Adrenal gland (tissue), 12 donors: Measurements from ENCODE around the gene CNTNAP2. TPM values are rescaled to one million over a fixed set of nuclear protein-coding genes. Genes with fewer than 3 reads are reported as not detected.

ENCODE experiments used
- DNase-seq, 7 donors: peaks; one replicate each; pipeline ENCODE4 v3.0.0-alpha.2; 2019 to 2020
- H3K27ac ChIP-seq, 5 donors: fragments of 200-600 bp; sonication (generic) in 4 of 5; 1 replicate in 3 of 5; 2 replicates in 2 of 5; pipeline versions ENCODE4 v1.5.1 to v1.8.0; 2016 to 2020; ENCODE audit warnings: mild to moderate bottlenecking in 1 of 5
- H3K27me3 ChIP-seq: fragments of 200-600 bp; 2 replicates; pipeline ENCODE4 v1.8.0; 2021
- H3K36me3 ChIP-seq, 2 donors: fragments of 200-600 bp; replicated peaks in 1 of 2; 1 replicate in 1 of 2; 2 replicates in 1 of 2; pipeline versions ENCODE4 v1.5.1 to v1.8.0; 2018 to 2022
- H3K4me1 ChIP-seq, 2 donors: fragments of 200-600 bp; replicated peaks in 1 of 2; 1 replicate in 1 of 2; 2 replicates in 1 of 2; pipeline versions ENCODE4 v1.5.1 to v1.8.0; 2018 to 2021
- H3K4me3 ChIP-seq, 4 donors: fragments of 200-600 bp; sonication (generic) in 3 of 4; one replicate each; pipeline ENCODE4 v1.5.1; 2016 to 2018
- H3K9me3 ChIP-seq, 3 donors: fragments of 200-600 bp; sonication (generic) in 1 of 3; replicated peaks in 1 of 3; 1 replicate in 2 of 3; 2 replicates in 1 of 3; pipeline versions ENCODE4 v1.5.1 to v1.8.0; 2016 to 2021
- CTCF ChIP-seq, 6 experiments: fragments of 450-650 bp in 4 of 6; fragments of 200-600 bp in 2 of 6; sonication (generic) in 1 of 6; IDR thresholded peaks; 1 replicate in 5 of 6; 2 replicates in 1 of 6; pipeline versions ENCODE4 v1.5.1 to v1.8.0; 2016 to 2021; ENCODE audit warnings: antibody characterized with exemption in 6 of 6, mild to moderate bottlenecking in 2 of 6, moderate library complexity in 1 of 6
- POLR2A ChIP-seq, 2 donors: fragments of 450-650 bp; IDR thresholded peaks; one replicate each; pipeline ENCODE4 v1.6.1; 2017; ENCODE audit warnings: antibody characterized with exemption in 2 of 2, mild to moderate bottlenecking in 2 of 2, moderate library complexity in 1 of 2
- WGBS, 4 donors: extraction: QIAGEN DNeasy Blood & Tissue Kit in 2 of 4; methylation state at CpG; one replicate each; pipeline versions ENCODE4 v1.1.5 to v1.1.7; 2013 to 2017; 5-methylcytosine and 5-hydroxymethylcytosine counted together
- intact Hi-C, 2 donors: fragments of 100-400 bp; cut with DNase I; formaldehyde crosslinking; loops; one replicate each; pipeline versions ENCODE4 v1.14.1 to v1.15.0; 2022 to 2023
- polyA plus RNA-seq, 3 donors: library from polyadenylated mRNA; stranded (reverse); fragments of 200-250 nt in 2 of 3; fragments of 350-450 nt in 1 of 3; fragmentation: Illumina TruSeq in 1 of 3; extraction: RNeasy Lipid Tissue Mini Kit (QIAGEN cat#74804) in 1 of 3; gene quantifications; one replicate each; pipeline ENCODE4 v1.2.3, GENCODE V29; 2013 to 2014
- total RNA-seq, 9 donors: library from RNA; depleted of rRNA in 4 of 9; stranded (reverse); fragments of >200 nt in 4 of 9; fragments of 120-200 nt in 1 of 9; fragmentation: NEBNext Ultra II Directional in 1 of 9; extraction: Animal tissue kit (Norgen Biotek cat#: 25700) in 1 of 9; gene quantifications; one replicate each; pipeline versions ENCODE4 v1.1.0 to v1.2.4, GENCODE V29; 2013 to 2023
- donor health status: healthy with polysubstance abuse.
- donor health status: Bipolar disorder and iron deficiency.
- donor health status: DM: yes; HTN: yes; CAD: no.
- donor health status: DM: no; HTN: no; CAD: no.
- donor health status: DM: no; HTN: no; CAD: no.
- donor health status: DM: yes; HTN: yes; CAD: no.

Gene CNTNAP2
- total and polyA plus RNA-seq, 12 donors = 0.14 to 6.3 (median 1.8) TPM; not detected in 2

GRCh38 chr7:146960773-146961391, 844.3 kb downstream of the CNTNAP2 start:
- Histone ChIP-seq H3K4me1 (no peaks in the 10 kb centered on the region), H3K36me3 (no peaks in the 10 kb centered on the region), H3K27ac (no peak overlapping the region), H3K4me3 (no peak overlapping the region), H3K9me3 (no peaks in the 10 kb centered on the region), H3K27me3 (no peaks in the 10 kb centered on the region)
- WGBS, 4 donors = 52 to 65% (median 62%) methylated on average over 5 of the region's 5 CpGs
- no peak for TF ChIP-seq CTCF (IDR thresholded peaks at IDR 0.05)
- no peak for TF ChIP-seq POLR2A (IDR thresholded peaks at IDR 0.05)
- DNase-seq = no peak
- intact Hi-C loops = no loop called here

- Histone ChIP-seq H3K27me3 (no peaks in the 10 kb centered on the region), H3K4me3 (no peak overlapping the region), H3K36me3 (no peaks in the 10 kb centered on the region), H3K9me3 (no peaks in the 10 kb centered on the region), H3K27ac (no peak overlapping the region), H3K4me1 (no peaks in the 10 kb centered on the region)
- TF ChIP-seq POLR2A (IDR thresholded peaks at IDR 0.05) (no peak), CTCF (IDR thresholded peaks at IDR 0.05) (no peak)
- intact Hi-C loops = no loop called here
- WGBS, 4 donors = 57 to 68% (median 60%) methylated on average over 4 of the region's 4 CpGs
- no peak for DNase-seq
Observed at GRCh38 chr7:146961617-146962016, 845.0 kb downstream of the CNTNAP2 start.

GRCh38 chr7:146966274-146966673, 849.7 kb downstream of the CNTNAP2 start:
- Histone ChIP-seq H3K4me1 (no peaks in the 10 kb centered on the region), H3K4me3 (no peak overlapping the region), H3K27me3 (no peaks in the 10 kb centered on the region), H3K27ac (no peak overlapping the region), H3K36me3 (no peaks in the 10 kb centered on the region), H3K9me3 (no peaks in the 10 kb centered on the region)
- WGBS, 4 donors = 82 to 93% (median 84%) methylated on average over 3 of the region's 3 CpGs
- intact Hi-C loops = no loop called here
- DNase-seq = no peak
- TF ChIP-seq CTCF (IDR thresholded peaks at IDR 0.05) = no peak
- no peak for TF ChIP-seq POLR2A (IDR thresholded peaks at IDR 0.05)

- Histone ChIP-seq H3K36me3 (no peaks in the 10 kb centered on the region), H3K27ac (no peak overlapping the region), H3K4me1 (no peaks in the 10 kb centered on the region), H3K27me3 (no peaks in the 10 kb centered on the region), H3K9me3 (no peaks in the 10 kb centered on the region), H3K4me3 (no peak overlapping the region)
- 51 to 70% (median 59%) methylated on average over 2 of the region's 2 CpGs for WGBS, 4 donors
- intact Hi-C loops = no loop called here
- TF ChIP-seq CTCF (IDR thresholded peaks at IDR 0.05) (no peak), POLR2A (IDR thresholded peaks at IDR 0.05) (no peak)
- DNase-seq = no peak
Observed at GRCh38 chr7:146982482-146982881, 865.9 kb downstream of the CNTNAP2 start.
